ENCODE results near the gene DSC1.

The DSC1 gene

DNA sequence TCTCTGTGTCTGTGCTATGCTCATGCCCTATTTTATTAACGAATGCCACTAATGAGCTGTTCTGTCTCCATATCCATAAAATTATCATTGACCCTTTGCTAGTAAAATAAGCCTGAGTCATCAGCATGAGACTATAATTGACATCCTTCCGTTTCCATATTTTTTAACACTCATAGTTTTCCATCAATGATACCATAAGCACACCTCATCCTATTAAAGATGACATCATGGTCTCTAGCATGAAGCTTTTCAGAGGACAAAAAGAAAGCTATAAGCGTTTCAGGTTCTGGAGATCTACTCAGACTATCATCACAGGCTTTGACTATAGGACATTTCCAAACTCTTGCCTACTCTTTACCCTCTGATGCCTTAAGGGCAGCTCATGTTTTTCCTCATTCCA, 59.2 kb downstream of the DSC1 start:
- DNase-seq (ENCODE audit: low read depth, low spot score), result no peak

DNA sequence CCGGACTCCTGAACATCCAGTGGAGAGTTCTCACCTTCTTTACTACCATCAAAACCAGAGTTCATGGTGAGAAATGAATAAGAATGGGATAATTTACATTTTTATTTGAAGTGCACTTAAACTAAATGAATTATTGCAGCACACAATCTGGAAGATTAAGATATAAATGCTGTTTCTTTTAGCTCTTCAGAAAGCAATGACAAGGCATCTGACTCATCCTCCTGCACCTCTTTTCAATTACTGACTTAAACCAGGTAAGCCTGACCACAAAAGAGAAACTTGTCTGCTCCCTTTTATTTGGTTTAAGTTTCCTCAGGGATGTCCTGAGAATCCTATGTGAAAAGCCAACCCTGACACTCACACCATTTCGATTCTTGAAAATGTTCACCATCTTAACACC, 59.7 kb downstream of the DSC1 start:
- no peak for DNase-seq (ENCODE audit: low read depth, low spot score)

DNA sequence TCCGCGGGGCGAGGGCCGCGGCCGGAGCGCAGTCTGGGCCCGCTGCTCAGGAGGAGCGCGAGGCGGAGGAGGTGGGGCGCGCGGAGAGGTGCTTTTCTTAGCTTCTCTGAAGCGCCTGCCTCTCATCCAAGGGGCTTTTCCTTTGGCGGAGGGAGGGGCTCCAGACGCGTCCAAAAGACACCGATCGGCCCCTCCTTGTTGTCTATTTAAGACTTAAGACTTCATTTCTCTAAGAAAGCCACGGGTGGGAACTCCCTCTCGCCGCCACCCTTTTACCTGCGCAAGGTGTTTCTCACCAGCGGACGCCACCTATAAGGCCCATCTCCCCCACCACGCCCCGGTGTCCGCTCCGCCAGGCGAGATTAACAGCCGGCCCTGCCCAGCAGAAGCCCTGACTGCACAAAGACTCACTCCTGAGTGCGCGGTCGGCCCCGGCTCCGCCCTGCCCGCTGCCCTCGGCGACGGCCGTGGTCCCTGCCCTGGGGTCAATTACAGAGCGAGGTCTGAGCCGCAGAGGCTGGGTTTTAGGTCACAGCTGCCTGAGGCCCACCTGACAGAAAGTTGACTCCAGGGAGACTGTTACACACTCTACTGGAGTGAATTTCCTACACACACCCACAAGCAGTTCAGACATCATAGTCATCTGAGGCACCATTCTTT, 60.5 kb downstream of the DSC1 start, which contains the start of gene DSC2:
Gene DSC2, minus strand, starts transcription at position 397 of the 660 bp plus-strand sequence. CDS start 450 bp downstream, outside the sequence.
- DNase-seq (ENCODE audit: low read depth, low spot score), result no peak

DNA sequence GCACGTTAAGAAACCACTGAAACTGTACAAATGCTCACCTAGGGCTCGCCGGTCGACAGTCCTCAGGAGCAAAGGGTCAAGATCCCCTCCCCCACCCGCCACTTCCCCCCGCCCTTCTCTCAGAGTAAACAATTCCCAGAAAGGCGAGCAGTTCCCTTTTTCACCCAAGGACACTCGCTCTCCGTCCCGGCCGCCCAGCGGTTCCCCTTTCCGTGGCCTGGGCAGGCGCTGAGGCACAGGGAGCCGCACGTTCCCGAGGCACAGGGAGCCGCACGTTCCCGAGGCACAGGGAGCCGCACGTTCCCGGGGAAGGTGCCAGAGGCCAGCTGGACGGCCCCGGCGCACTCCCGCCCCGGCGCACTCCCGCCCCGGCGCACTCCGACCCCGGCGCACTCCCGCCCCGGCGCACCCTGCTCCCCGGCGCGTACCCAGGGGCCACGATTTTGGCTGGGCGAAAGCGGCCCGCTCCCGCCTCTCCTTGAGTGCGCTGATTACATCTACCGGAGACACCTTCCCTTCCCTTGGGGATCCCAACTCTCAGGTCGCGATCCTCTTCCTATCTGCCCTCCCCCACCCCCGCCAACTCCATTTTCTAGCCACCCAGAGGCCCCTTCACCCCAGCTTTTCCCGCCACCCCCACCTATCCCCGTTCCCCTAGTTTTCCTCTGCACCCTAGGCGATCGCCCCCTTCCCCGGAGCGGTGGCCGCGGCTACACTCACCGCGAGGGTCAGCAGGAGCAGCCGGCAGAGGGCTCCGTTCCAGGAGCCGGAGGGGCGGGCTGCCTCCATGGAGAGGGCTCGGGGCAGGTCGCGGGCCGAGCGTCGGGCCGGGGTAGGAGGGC, 61.3 kb downstream of the DSC1 start:
- no peak for DNase-seq (ENCODE audit: low read depth, low spot score)

DNA sequence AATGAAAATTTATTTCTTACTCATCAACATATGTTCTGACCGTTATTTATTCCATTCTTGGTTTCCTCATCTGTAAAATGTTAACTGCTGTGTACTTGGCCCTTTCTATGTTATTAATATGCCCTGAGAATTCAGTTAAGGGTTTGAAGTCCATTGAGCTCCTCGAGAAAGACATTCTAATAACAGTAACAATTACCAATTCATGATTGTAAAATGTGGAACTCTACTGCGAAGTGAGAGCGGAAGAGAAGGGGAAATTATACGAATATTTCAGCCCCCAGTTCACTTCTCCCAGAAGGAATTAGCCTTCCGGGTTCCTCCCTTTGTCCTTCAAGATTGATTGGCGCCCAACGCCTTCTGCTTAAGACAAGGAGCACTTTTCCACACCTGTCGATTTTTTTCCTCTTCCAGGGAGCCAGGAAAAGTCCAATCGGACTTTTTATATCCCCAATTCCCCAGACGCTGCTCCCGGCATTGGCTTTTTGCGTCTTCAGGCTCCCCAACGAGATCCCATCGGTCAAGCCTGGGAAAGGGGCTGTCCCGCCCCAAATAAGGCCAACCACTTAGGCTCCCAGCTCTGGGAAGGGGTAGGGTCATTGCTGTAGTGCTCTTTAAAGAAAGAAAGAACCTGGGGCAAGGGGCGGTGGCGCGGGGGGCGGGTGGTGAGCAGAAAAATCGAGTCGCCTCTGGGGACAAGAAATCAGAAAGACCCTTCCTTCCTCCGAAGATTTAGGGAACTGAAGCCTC, 62.0 kb downstream of the DSC1 start:
- no peak for DNase-seq (ENCODE audit: low read depth, low spot score)

- DNase-seq (ENCODE audit: low read depth, low spot score), result no peak
Measured at GRCh38 chr18:31099450-31100230, 63.0 kb downstream of the DSC1 start.

GRCh38 chr18:31098878-31099277, 63.8 kb downstream of the DSC1 start:
- DNase-seq (ENCODE audit: low read depth, low spot score), result no peak

DNA sequence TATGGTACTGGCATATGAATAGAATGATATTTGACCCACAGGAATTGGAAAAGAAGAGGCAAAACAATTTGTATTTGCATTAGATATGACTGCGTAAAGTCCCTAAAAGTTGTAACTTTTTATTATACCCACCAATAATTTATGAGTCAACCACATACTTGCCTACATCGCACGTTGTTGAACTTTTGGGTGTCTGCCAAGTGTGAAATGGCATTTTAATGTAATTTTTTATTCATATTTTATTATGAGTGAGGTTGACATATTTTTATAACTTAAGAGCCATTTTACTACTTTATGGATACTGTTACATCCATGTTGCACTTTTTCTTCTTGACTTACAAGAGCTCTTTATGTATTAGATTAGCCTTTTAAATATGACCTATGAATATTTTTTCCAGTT, 65.0 kb downstream of the DSC1 start:
- no peak for DNase-seq (ENCODE audit: low read depth, low spot score)

- DNase-seq (ENCODE audit: low read depth, low spot score), result no peak
Measured at GRCh38 chr18:31093880-31094279, 68.8 kb downstream of the DSC1 start.

- DNase-seq (ENCODE audit: low read depth, low spot score), result no peak
Measured at GRCh38 chr18:31093294-31093693, 69.4 kb downstream of the DSC1 start.

- DNase-seq (ENCODE audit: low read depth, low spot score), result no peak
Measured at GRCh38 chr18:31091350-31091749, 71.3 kb downstream of the DSC1 start.

- DNase-seq (ENCODE audit: low read depth, low spot score), result no peak
Measured at GRCh38 chr18:31088532-31088931, 74.1 kb downstream of the DSC1 start.

GRCh38 chr18:31079973-31080372, 82.7 kb downstream of the DSC1 start:
- no peak for DNase-seq (ENCODE audit: low read depth, low spot score)

All from activated naive CD8-positive, alpha-beta T cell treated with anti-CD3 and anti-CD28 coated beads, Interleukin-2, amount 50 U/mL, for 16 hours (primary cell).